ENCODE results near the gene FHIT. TPM values are rescaled to one million over a fixed set of nuclear protein-coding genes. Genes with fewer than 3 reads are reported as not detected.

The FHIT gene
- total RNA-seq, 1 donor from 2014 or later = 11.5 TPM

DNA sequence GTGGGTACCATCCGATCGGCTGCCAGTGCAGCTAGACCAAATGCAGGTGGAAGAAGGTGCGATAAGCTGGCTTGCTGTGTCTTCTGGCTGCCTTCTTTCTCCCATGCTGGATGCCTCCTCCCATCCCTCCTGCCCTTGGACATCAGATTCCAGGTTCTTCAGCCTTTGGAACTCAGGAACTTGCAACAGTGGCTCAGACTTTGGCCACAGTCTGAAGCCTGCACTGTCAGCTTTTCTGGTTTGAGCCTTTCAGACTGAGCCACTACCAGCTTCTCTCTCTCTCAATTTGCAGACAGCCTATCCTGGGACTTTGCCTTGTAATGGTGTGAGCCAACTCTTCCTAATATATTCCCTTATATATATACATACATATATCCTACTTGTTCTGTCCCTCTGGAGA is 485.5 kb downstream of the FHIT start:
- Histone ChIP-seq H3K27me3 (ENCODE audit: control insufficient read depth, insufficient read depth, low read length) (no peaks in the 10 kb centered on the region), H3K4me3 (ENCODE audit: low read depth, low read length) (no peak overlapping the region), H3K36me3 (ENCODE audit: control insufficient read depth, insufficient read depth, low read length) (no peaks in the 10 kb centered on the region)
- DNase-seq (ENCODE audit: low read depth) = no peak
- TF ChIP-seq, protein P1, sequence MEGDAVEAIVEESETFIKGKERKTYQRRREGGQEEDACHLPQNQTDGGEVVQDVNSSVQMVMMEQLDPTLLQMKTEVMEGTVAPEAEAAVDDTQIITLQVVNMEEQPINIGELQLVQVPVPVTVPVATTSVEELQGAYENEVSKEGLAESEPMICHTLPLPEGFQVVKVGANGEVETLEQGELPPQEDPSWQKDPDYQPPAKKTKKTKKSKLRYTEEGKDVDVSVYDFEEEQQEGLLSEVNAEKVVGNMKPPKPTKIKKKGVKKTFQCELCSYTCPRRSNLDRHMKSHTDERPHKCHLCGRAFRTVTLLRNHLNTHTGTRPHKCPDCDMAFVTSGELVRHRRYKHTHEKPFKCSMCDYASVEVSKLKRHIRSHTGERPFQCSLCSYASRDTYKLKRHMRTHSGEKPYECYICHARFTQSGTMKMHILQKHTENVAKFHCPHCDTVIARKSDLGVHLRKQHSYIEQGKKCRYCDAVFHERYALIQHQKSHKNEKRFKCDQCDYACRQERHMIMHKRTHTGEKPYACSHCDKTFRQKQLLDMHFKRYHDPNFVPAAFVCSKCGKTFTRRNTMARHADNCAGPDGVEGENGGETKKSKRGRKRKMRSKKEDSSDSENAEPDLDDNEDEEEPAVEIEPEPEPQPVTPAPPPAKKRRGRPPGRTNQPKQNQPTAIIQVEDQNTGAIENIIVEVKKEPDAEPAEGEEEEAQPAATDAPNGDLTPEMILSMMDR (IDR thresholded peaks at IDR 0.05; ENCODE audit: insufficient read depth, low read length, poor library complexity, severe bottlenecking) = no peak

DNA sequence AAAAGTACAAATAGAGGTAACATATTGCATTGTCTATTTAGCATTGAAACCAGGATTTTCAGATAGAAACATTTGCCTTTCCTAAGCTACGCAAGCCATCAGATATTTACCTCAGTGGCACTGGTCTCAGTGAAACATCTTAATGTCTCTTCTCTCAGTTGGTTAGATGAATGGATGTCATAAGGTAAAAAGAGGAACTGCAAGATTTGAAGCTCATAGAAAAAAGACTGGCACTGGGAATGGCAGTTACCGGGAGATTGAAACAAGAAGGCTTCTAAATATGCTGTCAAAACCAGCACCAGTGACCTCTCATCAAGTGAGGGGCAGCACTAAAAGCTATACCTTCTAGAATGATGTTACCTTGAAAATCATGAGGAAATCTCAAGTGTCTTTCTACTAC is 486.4 kb downstream of the FHIT start:
- DNase-seq (ENCODE audit: low read depth) = no peak
- H3K4me3 ChIP-seq (ENCODE audit: low read depth, low read length) = no peak overlapping the region
- TF ChIP-seq, protein P1 (IDR thresholded peaks at IDR 0.05; ENCODE audit: insufficient read depth, low read length, poor library complexity, severe bottlenecking) = no peak
- no peaks in the 10 kb centered on the region for H3K36me3 ChIP-seq (ENCODE audit: control insufficient read depth, insufficient read depth, low read length)
- H3K27me3 ChIP-seq (ENCODE audit: control insufficient read depth, insufficient read depth, low read length) = no peaks in the 10 kb centered on the region

DNA sequence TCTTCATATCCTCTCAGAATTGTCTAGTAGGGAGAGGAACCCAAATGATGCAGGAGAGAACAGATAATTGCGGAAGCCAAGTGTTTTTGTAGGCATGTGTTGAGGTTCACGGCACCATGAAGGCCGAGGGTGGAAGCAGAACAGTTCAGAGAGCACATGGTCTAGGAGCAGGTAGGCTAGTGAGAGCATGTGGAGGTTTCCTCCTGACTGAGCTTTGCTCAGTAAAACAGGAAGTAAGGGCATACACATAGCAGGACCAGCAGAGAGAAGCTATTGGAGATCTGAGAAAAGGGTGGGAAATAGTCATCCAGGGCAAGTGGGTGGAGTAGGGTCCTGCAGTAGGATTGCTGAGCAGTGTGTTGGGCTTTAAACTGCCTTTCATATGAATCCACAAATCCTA is 491.1 kb downstream of the FHIT start:
- TF ChIP-seq, protein P1 (IDR thresholded peaks at IDR 0.05; ENCODE audit: insufficient read depth, low read length, poor library complexity, severe bottlenecking) = no peak
- H3K36me3 ChIP-seq (ENCODE audit: control insufficient read depth, insufficient read depth, low read length) = no peaks in the 10 kb centered on the region
- no peak overlapping the region for H3K4me3 ChIP-seq (ENCODE audit: low read depth, low read length)
- H3K27me3 ChIP-seq (ENCODE audit: control insufficient read depth, insufficient read depth, low read length) = no peaks in the 10 kb centered on the region
- DNase-seq (ENCODE audit: low read depth) = no peak

DNA sequence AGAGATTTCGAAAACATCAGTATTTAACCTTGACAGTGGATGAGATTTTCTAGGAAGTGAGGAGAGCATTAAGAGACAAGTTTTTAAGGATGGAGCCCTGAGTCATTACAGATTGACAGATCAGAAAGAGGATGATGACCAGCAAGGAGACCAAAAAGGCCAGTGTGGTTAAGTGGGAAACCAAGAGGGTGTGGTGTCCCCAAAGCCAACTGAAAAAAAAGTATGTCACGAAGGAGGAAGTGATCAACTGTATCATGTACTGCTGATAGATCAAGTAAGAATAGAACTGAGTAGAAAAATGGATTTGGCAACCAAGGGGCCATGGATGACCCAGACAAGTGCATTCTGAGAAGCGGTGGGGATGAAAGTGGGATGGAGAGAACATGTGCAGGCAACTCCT is 491.8 kb downstream of the FHIT start:
- TF ChIP-seq, protein P1 (IDR thresholded peaks at IDR 0.05; ENCODE audit: insufficient read depth, low read length, poor library complexity, severe bottlenecking) = no peak
- no peak for DNase-seq (ENCODE audit: low read depth)
- H3K27me3 ChIP-seq (ENCODE audit: control insufficient read depth, insufficient read depth, low read length) = no peaks in the 10 kb centered on the region
- no peak overlapping the region for H3K4me3 ChIP-seq (ENCODE audit: low read depth, low read length)
- H3K36me3 ChIP-seq (ENCODE audit: control insufficient read depth, insufficient read depth, low read length) = no peaks in the 10 kb centered on the region

DNA sequence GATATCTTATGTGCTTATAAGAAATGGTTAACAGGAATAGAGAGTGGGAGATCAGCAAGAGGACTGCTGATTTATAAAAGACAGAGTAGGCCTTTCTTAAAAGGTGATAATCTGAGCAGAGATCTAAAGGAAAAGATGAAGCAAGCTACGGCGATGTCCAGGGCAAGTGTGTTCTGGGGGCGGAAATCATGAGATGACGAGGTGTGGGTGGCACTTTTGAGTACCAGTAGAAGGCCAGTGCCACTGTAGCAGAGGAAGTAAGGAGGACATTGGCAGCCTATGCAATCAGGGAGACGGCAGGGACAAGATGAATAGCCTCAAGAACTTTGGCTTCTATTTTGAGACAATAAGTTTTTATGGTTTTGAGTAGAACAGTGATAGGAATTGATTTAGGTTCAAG is 492.4 kb downstream of the FHIT start:
- no peak for DNase-seq (ENCODE audit: low read depth)
- TF ChIP-seq, protein P1 (IDR thresholded peaks at IDR 0.05; ENCODE audit: insufficient read depth, low read length, poor library complexity, severe bottlenecking) = no peak
- H3K4me3 ChIP-seq (ENCODE audit: low read depth, low read length) = no peak overlapping the region
- no peaks in the 10 kb centered on the region for H3K27me3 ChIP-seq (ENCODE audit: control insufficient read depth, insufficient read depth, low read length)
- no peaks in the 10 kb centered on the region for H3K36me3 ChIP-seq (ENCODE audit: control insufficient read depth, insufficient read depth, low read length)

DNA sequence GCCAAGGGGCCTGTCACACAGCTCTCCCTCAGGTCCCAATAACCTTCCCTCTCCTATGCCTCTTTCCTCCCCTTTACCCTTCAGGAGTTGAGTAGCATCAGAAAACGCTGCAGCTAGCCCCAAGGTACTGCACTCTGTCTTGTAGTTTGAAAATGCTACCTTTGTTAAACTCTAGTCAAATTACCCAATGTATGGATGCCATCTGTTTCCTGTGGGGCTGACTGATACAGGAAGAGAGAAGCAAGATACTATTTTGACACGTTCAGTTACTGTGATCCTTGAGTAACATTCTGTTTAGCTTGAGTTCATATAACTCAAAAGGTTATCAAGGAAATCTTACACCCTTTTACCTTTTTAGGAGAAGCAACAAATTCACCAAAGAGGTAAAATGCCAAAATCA is 493.1 kb downstream of the FHIT start:
- no peak for DNase-seq (ENCODE audit: low read depth)
- H3K36me3 ChIP-seq (ENCODE audit: control insufficient read depth, insufficient read depth, low read length) = no peaks in the 10 kb centered on the region
- no peaks in the 10 kb centered on the region for H3K27me3 ChIP-seq (ENCODE audit: control insufficient read depth, insufficient read depth, low read length)
- no peak overlapping the region for H3K4me3 ChIP-seq (ENCODE audit: low read depth, low read length)
- TF ChIP-seq, protein P1 (IDR thresholded peaks at IDR 0.05; ENCODE audit: insufficient read depth, low read length, poor library complexity, severe bottlenecking) = no peak

Measured in kidney epithelial cell (primary cell).